ENCODE results near the gene NECTIN1. TPM values are rescaled to one million over a fixed set of nuclear protein-coding genes. Genes with fewer than 3 reads are reported as not detected.

Gene NECTIN1
- total RNA-seq, 1 donor from 2014 or later = 45.3 TPM

GRCh38 chr11:119757378-119757777 lies 28.4 kb upstream of the NECTIN1 start:
- no peak for TF ChIP-seq CTCF (IDR thresholded peaks at IDR 0.05; ENCODE audit: unreplicated experiment)
- Mint-ChIP-seq H3K4me3 (no peak overlapping the region), H3K36me3 (no peaks in the 10 kb centered on the region), H3K27me3 (ENCODE audit: low read depth) (no peaks in the 10 kb centered on the region), H3K9me3 (no peaks in the 10 kb centered on the region), H3K4me1 (peaks cover 7% of the 10 kb centered on the region), H3K27ac (no peak overlapping the region)
- DNase-seq (ENCODE audit: low spot score in 2 of 2, unreplicated experiment in 2 of 2) = no peak

- H3K36me3 Mint-ChIP-seq = no peaks in the 10 kb centered on the region
- H3K27ac Mint-ChIP-seq = no peak overlapping the region
- no peaks in the 10 kb centered on the region for H3K9me3 Mint-ChIP-seq
- no peak overlapping the region for H3K4me3 Mint-ChIP-seq
- H3K4me1 Mint-ChIP-seq = peaks cover 15% of the 10 kb centered on the region
- DNase-seq (ENCODE audit: low spot score in 2 of 2, unreplicated experiment in 2 of 2) = no peak
- H3K27me3 Mint-ChIP-seq (ENCODE audit: low read depth) = no peaks in the 10 kb centered on the region
- TF ChIP-seq CTCF (IDR thresholded peaks at IDR 0.05; ENCODE audit: unreplicated experiment) = no peak
Measured at GRCh38 chr11:119756169-119756865, 27.3 kb upstream of the NECTIN1 start.

- Mint-ChIP-seq H3K27ac (no peak overlapping the region), H3K36me3 (no peaks in the 10 kb centered on the region)
- no peak for DNase-seq (ENCODE audit: low spot score in 2 of 2, unreplicated experiment in 2 of 2)
Measured at GRCh38 chr11:119755356-119756071, 26.5 kb upstream of the NECTIN1 start.

GRCh38 chr11:119754656-119755355 lies 25.8 kb upstream of the NECTIN1 start:
- Mint-ChIP-seq H3K36me3 (no peaks in the 10 kb centered on the region), H3K4me1 (peaks cover 15% of the 10 kb centered on the region), H3K27me3 (ENCODE audit: low read depth) (no peaks in the 10 kb centered on the region), H3K9me3 (no peaks in the 10 kb centered on the region), H3K27ac (no peak overlapping the region), H3K4me3 (no peak overlapping the region)
- TF ChIP-seq CTCF (IDR thresholded peaks at IDR 0.05; ENCODE audit: unreplicated experiment) = no peak
- no peak for DNase-seq (ENCODE audit: low spot score in 2 of 2, unreplicated experiment in 2 of 2)

More at GRCh38 chr11:119755356-119756071, 26.5 kb upstream of the NECTIN1 start:
- H3K4me1 Mint-ChIP-seq = peaks cover 15% of the 10 kb centered on the region
- H3K27me3 Mint-ChIP-seq (ENCODE audit: low read depth) = no peaks in the 10 kb centered on the region
- TF ChIP-seq CTCF (IDR thresholded peaks at IDR 0.05; ENCODE audit: unreplicated experiment) = no peak
- no peak overlapping the region for H3K4me3 Mint-ChIP-seq
- no peaks in the 10 kb centered on the region for H3K9me3 Mint-ChIP-seq

- Mint-ChIP-seq H3K9me3 (no peaks in the 10 kb centered on the region), H3K4me3 (no peak overlapping the region), H3K36me3 (no peaks in the 10 kb centered on the region), H3K27me3 (ENCODE audit: low read depth) (no peaks in the 10 kb centered on the region), H3K4me1 (peaks cover 15% of the 10 kb centered on the region), H3K27ac (no peak overlapping the region)
- TF ChIP-seq CTCF (IDR thresholded peaks at IDR 0.05; ENCODE audit: unreplicated experiment) = no peak
- no peak for DNase-seq (ENCODE audit: low spot score in 2 of 2, unreplicated experiment in 2 of 2)
Measured at GRCh38 chr11:119754199-119754598, 25.2 kb upstream of the NECTIN1 start.
